Activated T-cell treated with anti-CD3 and anti-CD28 coated beads, Interleukin-2, amount 50 U/mL, for 1 hour (primary cell): Measurements from ENCODE around the gene SNPH.

Experiments used
- DNase-seq: peaks from one replicate; pipeline ENCODE4 v3.0.0-alpha.2; 2020

SNPH gene

GRCh38 chr20:1341561-1342265 lies 75.6 kb downstream of the SNPH start:
- peak; percentile 9 for DNase-seq

DNA sequence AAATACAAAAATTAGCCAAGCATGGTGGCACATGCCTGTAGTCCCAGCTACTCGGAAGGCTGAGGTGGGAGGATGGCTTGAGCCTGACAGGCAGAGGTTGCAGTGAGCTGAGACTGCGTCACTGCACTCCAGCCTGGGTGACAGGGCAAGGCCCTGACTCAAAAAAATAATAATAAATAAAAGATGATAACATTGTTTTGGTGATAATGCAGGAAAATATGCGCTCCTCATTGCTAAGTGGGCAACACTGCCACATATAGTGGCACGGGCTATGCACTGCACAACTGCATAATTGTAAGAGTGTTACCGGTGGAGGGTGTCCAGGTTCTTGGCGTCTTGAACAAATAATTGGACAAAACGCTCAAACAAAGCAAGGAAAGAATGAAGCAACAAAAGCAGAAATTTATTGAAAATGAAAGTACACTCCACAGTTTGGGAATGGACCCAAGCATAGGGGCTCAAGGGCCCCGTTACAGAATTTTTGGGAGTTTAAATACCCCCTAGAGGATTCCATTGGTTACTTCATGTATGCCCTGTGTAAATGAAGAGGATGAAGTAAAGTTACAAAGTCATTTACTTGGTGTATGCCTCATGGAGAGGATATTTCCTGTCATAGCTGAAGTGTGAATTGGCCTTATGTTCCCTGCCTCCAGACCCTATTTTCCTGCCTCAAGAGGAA lies 77.5 kb downstream of the SNPH start:
- DNase-seq: peak; percentile 6

DNA sequence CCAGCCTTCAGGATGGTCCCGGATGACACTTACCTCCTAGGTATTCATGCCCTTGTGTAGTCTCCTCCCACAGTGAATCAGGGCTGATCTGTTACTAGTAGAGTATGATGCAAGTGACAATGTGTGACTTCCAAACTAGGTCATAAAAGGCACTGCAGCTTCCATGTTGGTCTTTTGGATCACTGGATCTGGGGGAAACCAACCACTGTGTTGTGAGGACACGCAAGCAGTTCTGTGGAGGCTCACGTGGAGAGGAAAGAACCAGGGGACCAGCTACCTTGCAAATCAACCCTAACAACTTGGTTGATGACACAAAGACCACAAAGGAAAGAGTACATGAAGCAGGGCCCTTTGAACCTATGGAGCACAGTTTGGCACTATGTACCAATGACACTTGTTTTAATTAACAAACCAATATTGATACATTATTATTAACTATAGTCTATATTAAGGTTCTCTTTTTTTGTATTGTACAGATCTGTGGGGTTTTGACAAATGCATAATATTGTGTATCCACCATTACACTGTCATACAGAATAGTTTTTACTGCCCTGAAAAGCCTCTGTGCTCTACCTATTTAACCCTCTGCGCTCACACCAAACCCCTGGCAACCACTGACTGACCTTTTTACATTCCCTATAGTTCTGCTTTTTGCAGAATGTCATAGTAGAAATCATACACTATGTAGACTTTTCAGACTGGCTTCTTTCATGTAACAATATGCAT lies 79.1 kb downstream of the SNPH start:
- peak; percentile 8 for DNase-seq

DNA sequence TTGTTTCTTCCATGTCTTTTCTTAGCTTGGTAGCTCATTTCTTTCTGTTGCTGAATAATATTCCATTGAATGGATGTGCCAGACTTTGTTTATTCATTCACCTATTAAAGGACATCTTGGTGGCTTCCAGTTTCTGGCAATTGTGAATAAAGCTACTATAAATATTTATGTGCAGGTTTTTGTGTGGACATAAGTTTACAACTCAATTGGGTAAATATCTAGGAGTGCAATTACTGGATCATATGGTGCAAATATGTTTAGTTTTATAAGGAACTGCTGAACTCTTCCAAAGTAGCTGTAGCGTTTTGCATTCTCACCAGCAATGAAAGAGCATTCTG lies 79.6 kb downstream of the SNPH start:
- DNase-seq: no peak

DNA sequence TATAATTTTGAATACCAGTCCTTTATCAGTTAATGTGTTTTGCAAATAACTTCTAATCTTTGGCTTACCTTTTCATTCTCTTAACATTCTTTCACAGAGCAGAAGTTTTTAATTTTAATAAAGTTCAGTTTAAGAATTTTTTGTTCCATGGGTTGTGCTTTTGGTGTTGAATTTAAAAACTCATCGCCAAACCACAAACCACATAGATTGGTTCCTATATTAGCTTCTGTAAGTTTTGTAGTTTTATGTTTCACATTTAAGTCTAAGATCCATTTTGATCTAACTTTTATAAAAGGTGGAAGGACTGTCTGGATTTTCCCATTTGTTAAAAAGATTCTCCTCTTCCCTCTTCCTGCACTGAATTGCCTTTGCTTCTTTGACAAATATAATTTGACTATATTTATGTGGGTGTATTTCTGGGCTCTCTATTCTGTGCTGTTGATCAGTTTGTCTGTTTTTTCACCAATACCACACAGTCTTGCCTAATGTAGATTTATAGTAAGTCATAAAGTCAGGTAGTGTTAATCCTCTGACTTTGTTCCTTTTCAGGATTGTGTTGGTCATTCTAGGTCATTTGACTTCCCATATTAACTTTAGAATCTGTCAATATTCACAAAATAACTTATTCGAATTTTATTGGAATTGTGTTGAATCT lies 80.3 kb downstream of the SNPH start:
- DNase-seq: no peak

GRCh38 chr20:1353956-1354355 lies 87.9 kb downstream of the SNPH start:
- no peak for DNase-seq

GRCh38 chr20:1357921-1358671 lies 92.0 kb downstream of the SNPH start:
- no peak for DNase-seq
